ENCODE data around the gene EFCAB10.
A peak's percentile ranks its signal among the peaks of the same experiment; 100 is the strongest.
"Not testable (repeated sequence)": the region's sequence is repeated elsewhere in the genome, so short reads cannot be mapped to it uniquely, and the experiment has no call there.

EFCAB10 gene, protein sequence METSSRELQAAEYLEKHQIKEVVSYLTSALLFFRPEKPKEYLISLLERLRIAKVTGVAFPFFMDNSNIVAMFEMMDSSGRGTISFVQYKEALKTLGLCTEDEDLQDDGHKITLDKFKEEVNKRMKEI

DNA sequence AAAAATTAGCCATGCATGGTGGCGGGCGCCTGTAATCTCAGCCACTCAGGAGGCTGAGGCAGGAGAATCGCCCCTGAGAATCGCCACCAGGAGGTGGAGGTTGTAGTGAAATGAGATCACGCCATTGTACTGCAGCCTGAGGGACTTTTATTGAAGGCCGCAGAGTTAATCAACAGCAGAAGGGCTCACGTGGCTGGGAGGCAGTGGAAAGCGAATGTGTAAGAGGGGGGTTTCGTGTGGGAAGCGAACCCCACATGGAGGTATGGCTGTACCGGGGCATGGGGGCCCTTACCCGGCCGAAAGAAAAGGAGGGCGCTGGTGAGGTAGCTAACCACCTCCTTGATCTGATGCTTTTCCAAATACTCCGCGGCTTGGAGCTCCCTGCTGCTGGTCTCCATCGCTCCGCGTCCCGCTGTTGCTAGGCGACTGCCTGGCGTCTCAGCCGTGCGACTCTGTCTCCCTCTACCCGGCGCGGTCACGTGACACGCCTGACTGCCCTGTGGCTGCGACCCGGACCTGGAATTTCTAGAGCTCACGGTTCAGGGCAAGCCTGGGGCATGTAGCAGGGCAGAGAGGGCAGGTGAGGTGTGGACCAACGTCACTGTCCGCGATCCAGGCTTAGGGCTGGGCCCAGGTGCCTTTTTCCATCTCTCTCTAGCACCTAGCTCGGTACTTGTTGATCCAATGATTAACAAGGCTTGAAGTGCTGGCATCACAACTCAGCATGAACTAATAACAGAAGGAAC, at the start of gene EFCAB10:
Gene EFCAB10 (minus strand): TSS at position 428 of the 746 bp plus-strand sequence. CDS start 30 bp downstream, at position 398.
- peak; percentile 57 for DNase-seq

DNA sequence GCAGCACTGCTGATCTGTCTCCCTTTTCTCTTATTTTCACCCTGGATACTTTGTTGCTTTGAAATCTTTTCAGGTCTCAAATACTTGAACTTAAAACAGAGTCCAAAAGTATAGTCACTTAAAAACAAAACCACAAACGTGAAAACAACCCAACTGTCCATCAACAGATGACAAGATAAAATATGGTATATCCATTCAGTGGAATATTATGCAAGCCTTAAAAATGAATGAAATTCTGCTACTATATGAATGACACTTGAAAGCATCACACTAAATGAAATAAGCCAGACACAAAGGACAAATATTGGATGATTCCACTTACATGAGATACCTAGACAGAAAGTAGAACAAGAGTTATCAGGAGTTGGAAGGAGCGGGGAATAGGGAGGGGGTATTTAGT, 44.7 kb upstream of the EFCAB10 start:
- DNase-seq = no peak

GRCh38 chr7:105623906-105624305, 42.6 kb upstream of the EFCAB10 start:
- DNase-seq = peak; percentile 15

DNA sequence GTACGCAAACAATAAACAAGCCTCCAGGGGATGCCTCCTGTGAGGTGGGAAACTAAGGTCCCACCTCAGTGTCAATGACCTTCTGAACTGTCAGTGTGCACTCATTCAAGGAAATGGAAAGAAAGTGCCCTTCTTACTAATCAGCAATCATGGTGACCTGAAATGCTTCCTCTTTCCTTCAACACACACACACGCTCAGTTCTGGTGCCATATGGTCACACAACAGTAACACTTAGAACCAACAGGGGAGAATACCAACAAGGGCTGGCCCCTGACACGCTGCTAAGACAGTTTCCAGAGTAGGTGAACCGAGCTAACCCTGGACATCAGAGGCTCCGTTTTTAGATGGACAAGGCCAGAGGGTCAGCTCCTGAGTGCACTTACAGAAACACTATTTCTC, 42.1 kb upstream of the EFCAB10 start:
- DNase-seq = peak; percentile 9

DNA sequence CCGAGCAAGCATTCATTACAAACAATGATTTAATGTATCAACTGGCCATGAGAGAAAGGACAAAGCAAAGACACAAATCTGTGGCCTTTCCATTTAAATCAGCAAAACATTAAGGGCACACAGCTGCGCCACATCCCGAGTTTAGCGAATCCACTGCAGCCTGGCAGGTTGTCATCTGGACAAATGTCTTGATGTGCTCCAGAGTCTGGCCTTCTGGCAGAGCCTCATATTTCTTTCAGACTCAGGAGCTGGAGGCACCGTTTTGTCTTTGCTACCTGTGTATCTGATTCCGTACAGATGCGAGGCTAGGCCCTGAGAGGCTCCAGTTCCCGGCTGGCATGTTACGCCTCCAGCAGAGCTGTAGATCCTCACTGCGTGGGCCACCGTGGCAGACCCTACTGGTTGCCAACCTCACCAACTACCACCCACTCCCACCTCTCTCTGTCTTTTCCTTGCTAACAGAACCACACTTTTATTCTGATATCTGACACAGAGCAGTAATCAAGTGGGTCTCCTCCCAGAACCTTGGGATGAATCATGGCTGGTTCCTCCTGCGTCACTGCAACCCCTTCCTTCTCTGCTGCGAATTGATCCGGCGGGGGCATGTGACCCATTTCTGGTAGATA, 40.9 kb upstream of the EFCAB10 start:
- peak; percentile 36 for DNase-seq

GRCh38 chr7:105621617-105622016, 40.3 kb upstream of the EFCAB10 start:
- DNase-seq = peak; percentile 80

GRCh38 chr7:105621176-105621575, 39.9 kb upstream of the EFCAB10 start:
- peak; percentile 20 for DNase-seq

DNA sequence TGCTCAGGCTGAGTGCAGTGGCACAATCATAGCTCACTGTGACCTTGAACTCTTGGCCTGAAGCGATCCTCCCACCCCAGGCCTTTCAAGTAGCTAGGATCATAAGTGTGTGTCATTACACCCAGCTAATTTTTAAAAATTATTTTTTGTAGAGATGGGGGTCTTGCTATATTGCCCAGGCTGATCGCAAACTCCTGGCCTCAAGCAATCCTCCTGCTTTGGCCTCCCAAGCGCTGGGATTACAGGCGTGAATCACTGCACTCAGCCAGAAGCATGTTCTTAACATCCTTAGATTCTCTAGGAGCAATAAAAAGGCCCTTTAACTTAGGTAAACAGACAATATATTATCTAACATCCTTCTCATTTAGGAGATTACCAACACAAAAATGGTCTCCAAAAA, 38.3 kb upstream of the EFCAB10 start:
- DNase-seq = peak; percentile 11

- DNase-seq = peak; percentile 25
Measured at GRCh38 chr7:105618016-105618296, 36.7 kb upstream of the EFCAB10 start.

GRCh38 chr7:105617280-105618015, 36.2 kb upstream of the EFCAB10 start:
- DNase-seq = no peak

- DNase-seq = no peak
Measured at GRCh38 chr7:105614341-105614840, 33.1 kb upstream of the EFCAB10 start.

DNA sequence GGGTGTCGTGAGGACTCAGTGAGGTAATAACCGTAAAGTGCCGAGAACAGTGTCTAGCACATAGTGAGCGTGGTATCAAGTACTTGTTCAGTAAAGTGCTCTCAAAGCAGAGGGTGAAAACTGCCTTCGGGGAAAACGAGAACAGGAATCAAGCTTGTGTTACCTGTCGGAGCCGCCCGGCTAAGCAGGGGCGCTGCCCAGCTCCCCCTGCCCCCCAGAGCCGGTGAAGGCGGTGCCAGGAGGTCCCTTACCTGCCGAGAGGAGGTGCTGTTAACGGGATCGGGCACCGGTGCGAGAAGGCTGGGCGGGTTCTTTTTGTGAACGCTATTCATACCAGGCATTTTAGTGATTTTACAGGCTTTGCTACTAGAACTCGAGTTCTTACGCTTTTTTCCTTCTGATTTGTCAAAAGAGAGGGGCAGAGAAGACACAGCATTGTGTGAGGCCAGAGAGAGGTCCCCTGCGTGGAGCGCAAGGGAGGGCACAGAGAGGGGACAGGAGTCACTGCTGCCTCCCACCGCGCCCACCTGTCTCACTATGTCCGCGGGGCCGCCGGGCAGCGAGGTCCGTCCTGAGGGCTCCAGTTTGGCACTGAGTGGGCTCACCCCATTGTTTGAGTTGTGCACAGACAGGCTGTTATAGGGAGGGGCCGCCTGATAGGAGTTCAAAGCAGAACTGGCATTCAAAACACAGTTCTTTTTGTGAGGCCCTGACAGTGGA, 32.5 kb upstream of the EFCAB10 start:
- DNase-seq = no peak

- no peak for DNase-seq
Measured at GRCh38 chr7:105612806-105613205, 31.5 kb upstream of the EFCAB10 start.

DNA sequence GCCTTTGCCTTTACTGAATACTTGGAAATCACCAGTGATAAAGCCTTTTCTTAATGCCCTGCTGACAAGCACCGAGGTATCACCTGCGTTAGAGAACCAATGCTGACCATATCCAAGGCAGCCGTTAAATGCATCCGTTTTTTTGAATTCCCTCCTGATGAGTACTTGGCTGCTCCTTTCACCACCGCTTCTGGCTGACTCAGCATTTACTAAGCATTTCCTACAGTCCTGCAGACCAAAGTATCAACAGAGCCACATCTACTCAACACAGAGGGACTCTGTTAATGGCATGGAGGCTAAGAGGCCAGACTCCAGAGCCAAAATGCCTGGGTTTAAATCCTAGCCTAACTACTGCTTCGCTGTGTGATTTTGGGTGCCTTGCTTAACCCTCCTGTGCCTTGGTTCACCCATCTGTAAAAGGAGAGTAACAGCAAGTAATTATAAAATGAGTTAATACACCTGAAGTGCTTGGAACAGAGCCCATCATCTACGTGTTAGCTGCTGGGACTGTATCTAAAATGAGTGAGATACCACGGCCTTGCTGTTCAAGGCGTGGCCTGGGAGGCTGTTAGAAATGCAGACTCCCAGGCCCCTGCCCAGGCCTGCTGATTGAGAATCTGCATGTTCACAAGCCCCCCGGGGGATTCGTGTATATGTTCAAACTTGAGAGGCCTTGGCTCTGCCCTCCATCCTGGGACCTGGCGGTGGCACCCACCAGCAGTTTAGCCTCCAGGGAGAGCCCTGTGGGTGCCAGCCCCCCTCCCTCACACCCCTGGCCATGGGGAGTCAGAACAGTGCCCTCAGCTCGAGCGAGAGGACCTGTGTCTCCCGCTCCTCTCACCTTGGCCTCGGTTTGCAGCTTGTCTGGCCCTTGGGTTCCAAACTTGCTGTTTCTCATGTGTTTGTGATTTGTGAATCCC, 30.8 kb upstream of the EFCAB10 start:
- peak; percentile 5 for DNase-seq

DNA sequence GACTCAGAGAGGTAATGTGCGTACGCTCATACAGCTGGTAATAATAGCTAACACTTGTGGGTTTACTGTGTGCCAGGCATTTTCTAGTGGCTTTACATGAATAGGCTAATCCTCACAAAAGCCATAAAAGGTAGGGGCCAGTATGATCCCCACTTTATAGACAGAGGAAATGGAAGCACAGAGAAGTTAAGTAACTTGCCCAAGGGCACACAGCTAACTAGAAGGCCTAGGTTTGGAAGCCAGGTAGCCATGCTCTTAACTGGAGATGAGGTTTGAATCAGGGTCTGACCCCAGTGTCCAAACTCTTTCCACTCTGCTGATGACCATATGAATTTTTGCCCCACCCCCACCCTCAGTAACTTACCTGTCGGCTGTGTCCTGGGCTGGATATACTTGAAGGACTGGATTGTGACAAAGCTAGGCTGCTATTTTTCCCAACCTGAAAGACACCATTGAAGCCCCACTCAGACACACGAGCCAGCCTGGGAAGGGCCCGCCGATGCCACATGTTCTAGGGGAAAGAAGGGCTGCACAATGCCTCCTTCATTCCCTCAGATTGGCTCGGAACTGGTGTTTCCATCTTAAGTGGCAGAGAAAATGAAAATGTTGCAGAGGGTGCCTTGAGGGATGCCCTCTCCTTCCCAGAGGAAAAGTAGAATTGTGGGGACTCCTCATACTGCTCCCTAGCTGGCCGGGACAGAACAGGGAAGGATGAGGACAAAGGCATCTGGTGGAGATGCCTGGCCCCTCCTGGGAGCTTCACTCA, 29.1 kb upstream of the EFCAB10 start:
- peak; percentile 24 for DNase-seq

GRCh38 chr7:105602325-105603305, 21.3 kb upstream of the EFCAB10 start:
- peak; percentile 26 for DNase-seq

DNA sequence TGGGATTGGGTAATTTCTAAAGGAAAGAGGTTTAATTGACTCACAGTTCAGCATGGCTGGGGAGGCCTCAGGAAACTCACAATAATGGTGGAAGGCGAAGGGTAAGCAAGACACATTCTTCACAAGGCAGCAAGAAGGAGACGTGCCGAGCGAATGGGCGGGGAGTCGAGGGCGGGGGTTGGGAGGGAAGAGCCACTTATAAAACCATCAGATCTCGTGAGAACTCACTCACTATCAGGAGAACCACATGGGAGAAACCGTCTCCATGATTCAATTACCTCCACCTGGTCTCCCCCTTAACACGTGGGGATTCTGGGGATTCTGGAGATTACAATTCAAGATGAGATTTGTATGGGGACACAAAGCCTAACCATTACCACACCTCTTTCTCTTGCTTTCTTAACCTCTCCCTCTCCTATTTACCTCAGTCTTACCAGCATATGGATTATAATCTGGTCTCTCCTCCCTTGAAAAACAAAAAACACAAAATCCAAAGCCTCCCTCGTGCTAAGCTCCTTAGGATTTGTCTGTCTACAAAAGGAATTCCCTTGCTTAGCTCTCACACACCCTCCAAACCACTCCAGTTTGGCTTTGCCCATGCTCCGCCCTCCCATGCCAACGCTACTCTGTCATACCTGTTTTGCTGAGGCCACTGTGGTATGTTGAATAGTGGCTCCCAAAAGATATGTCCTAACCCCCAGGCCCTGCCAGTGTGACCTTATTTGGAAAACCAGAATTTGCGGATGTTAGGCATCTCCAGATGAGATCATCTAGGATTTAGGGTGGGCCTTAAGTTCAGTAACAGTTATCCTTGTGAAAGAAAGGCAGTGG, 19.6 kb upstream of the EFCAB10 start:
- DNase-seq = peak; percentile 15

DNA sequence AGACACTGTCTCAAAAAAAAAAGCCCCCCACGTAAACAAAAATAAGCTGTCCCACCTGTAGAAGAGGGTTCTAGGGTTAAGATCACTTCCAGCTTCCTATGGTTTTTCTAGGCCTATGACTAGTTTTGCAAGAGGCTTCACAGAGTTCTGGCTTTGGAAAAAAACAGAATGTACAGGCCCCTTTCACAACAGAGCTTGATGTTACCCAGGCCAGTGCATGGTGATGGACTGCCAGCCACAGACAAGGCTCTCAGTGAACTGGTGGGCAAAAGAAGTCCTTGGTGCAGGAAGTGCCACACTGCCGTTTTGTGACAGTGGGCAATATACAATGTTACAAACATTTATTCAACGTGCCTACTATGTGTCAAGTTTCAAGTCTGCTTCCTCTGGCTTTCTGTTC, 18.3 kb upstream of the EFCAB10 start:
- peak; percentile 15 for DNase-seq

DNA sequence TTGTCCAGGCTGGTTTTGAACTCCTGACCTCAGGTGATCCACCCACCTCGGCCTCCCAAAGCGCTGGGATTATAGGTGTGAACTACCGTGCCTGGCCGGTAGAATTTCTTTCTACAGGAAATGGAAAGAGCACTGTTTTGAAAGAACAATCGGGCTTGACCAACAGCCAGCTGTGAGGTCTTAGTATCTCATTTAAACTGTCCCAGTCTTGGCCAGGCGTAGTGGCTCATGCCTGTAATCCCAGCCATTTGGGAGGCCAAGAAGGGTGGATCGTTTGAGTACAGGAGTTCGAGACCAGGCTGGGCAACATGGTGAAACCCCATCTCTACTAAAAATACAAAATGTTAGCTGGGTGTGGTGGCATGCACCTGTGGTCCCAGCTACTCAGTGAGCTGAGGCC, 17.8 kb upstream of the EFCAB10 start:
- DNase-seq = not testable (repeated sequence)

Data from right forelimb (tissue), 1 donor.